ENCODE measurements around the gene TRPV4. TPM values are rescaled to one million over a fixed set of nuclear protein-coding genes. Genes with fewer than 3 reads are reported as not detected.
A peak's percentile ranks its signal among the peaks of the same experiment; 100 is the strongest.

The TRPV4 gene
- total and polyA plus RNA-seq, 4 donors, result 1.9 to 6.5 (median 2.2) TPM

GRCh38 chr12:109831365-109831764 lies 1.8 kb downstream of the TRPV4 start:
- DNase-seq (no peak), ATAC-seq (ENCODE audit: insufficient read depth, low FRiP score) (no peak)
- WGBS, 2 donors, result 90 to 95% methylated on average over 6 of the region's 6 CpGs
- Histone ChIP-seq H3K36me3 (ENCODE audit: control insufficient read depth in 4 of 4, insufficient read depth in 4 of 4, low read length in 4 of 4) (no peaks in the 10 kb centered on the region), H3K27ac (ENCODE audit: low read depth in 1 of 2, low read length in 1 of 2) (no peak overlapping the region), H3K4me1 (ENCODE audit: control insufficient read depth in 5 of 5, insufficient read depth in 5 of 5, low read length in 5 of 5) (peaks cover 0 to 12% (median 0%) of the 10 kb centered on the region in 5 donors), H3K9me3 (ENCODE audit: control insufficient read depth in 4 of 4, insufficient read depth in 3 of 4, low read length in 3 of 4) (no peaks in the 10 kb centered on the region), H3K9ac (ENCODE audit: insufficient read depth in 1 of 2, low read length in 2 of 2) (no peak overlapping the region), H3K27me3 (ENCODE audit: control insufficient read depth in 3 of 3, insufficient read depth in 3 of 3, low read length in 2 of 3) (no peaks in the 10 kb centered on the region), H3K4me3 (no peak overlapping the region)
- no peak for TF ChIP-seq CTCF (IDR thresholded peaks at IDR 0.05; ENCODE audit: control extremely low read depth, extremely low read depth)

- Histone ChIP-seq H3K27me3 (ENCODE audit: control insufficient read depth in 3 of 3, insufficient read depth in 3 of 3, low read length in 2 of 3) (no peaks in the 10 kb centered on the region), H3K36me3 (ENCODE audit: control insufficient read depth in 4 of 4, insufficient read depth in 4 of 4, low read length in 4 of 4) (no peaks in the 10 kb centered on the region), H3K9me3 (ENCODE audit: control insufficient read depth in 4 of 4, insufficient read depth in 3 of 4, low read length in 3 of 4) (no peaks in the 10 kb centered on the region), H3K4me3 (no peak overlapping the region), H3K9ac (ENCODE audit: insufficient read depth in 1 of 2, low read length in 2 of 2) (no peak overlapping the region), H3K27ac (ENCODE audit: low read depth in 1 of 2, low read length in 1 of 2) (no peak overlapping the region), H3K4me1 (ENCODE audit: control insufficient read depth in 5 of 5, insufficient read depth in 5 of 5, low read length in 5 of 5) (peaks cover 0 to 12% (median 0%) of the 10 kb centered on the region in 5 donors)
- no peak for ATAC-seq (ENCODE audit: insufficient read depth, low FRiP score)
- no peak for TF ChIP-seq CTCF (IDR thresholded peaks at IDR 0.05; ENCODE audit: control extremely low read depth, extremely low read depth)
- no peak for DNase-seq
- WGBS, 2 donors, result 62 to 78% methylated on average over 2 of the region's 2 CpGs
Observed at GRCh38 chr12:109830718-109831117, 2.5 kb downstream of the TRPV4 start.

- H3K9me3 ChIP-seq (ENCODE audit: control insufficient read depth in 4 of 4, insufficient read depth in 3 of 4, low read length in 3 of 4), result no peaks in the 10 kb centered on the region
- no peaks in the 10 kb centered on the region for H3K36me3 ChIP-seq (ENCODE audit: control insufficient read depth in 4 of 4, insufficient read depth in 4 of 4, low read length in 4 of 4)
- H3K4me3 ChIP-seq, result no peak overlapping the region
- no peak for ATAC-seq (ENCODE audit: insufficient read depth, low FRiP score)
- no peaks in the 10 kb centered on the region for H3K27me3 ChIP-seq (ENCODE audit: control insufficient read depth in 3 of 3, insufficient read depth in 3 of 3, low read length in 2 of 3)
- TF ChIP-seq CTCF (IDR thresholded peaks at IDR 0.05; ENCODE audit: control extremely low read depth, extremely low read depth), result no peak
- WGBS, 2 donors, result 68 to 87% methylated on average over 2 of the region's 2 CpGs
- H3K27ac ChIP-seq (ENCODE audit: low read depth in 1 of 2, low read length in 1 of 2), result no peak overlapping the region
- H3K9ac ChIP-seq (ENCODE audit: insufficient read depth in 1 of 2, low read length in 2 of 2), result no peak overlapping the region
- peaks cover 0 to 12% (median 0%) of the 10 kb centered on the region in 5 donors for H3K4me1 ChIP-seq (ENCODE audit: control insufficient read depth in 5 of 5, insufficient read depth in 5 of 5, low read length in 5 of 5)
- DNase-seq, result peak in 1 of 3 donors; percentile 43
Observed at GRCh38 chr12:109830267-109830666, 2.9 kb downstream of the TRPV4 start.

- no peaks in the 10 kb centered on the region for H3K9me3 ChIP-seq (ENCODE audit: control insufficient read depth in 4 of 4, insufficient read depth in 3 of 4, low read length in 3 of 4)
- H3K9ac ChIP-seq (ENCODE audit: insufficient read depth in 1 of 2, low read length in 2 of 2), result no peak overlapping the region
- TF ChIP-seq CTCF (IDR thresholded peaks at IDR 0.05; ENCODE audit: control extremely low read depth, extremely low read depth), result no peak
- H3K27ac ChIP-seq (ENCODE audit: low read depth in 1 of 2, low read length in 1 of 2), result no peak overlapping the region
- H3K36me3 ChIP-seq (ENCODE audit: control insufficient read depth in 4 of 4, insufficient read depth in 4 of 4, low read length in 4 of 4), result no peaks in the 10 kb centered on the region
- ATAC-seq (ENCODE audit: insufficient read depth, low FRiP score) (no peak), DNase-seq (no peak)
- peaks cover 0 to 12% (median 0%) of the 10 kb centered on the region in 5 donors for H3K4me1 ChIP-seq (ENCODE audit: control insufficient read depth in 5 of 5, insufficient read depth in 5 of 5, low read length in 5 of 5)
- no peaks in the 10 kb centered on the region for H3K27me3 ChIP-seq (ENCODE audit: control insufficient read depth in 3 of 3, insufficient read depth in 3 of 3, low read length in 2 of 3)
- no peak overlapping the region for H3K4me3 ChIP-seq
- 80 to 81% methylated on average over 10 of the region's 10 CpGs for WGBS, 2 donors
Observed at GRCh38 chr12:109829667-109830066, 3.5 kb downstream of the TRPV4 start.

Data from lung (tissue), 12 donors.